HG03378 (cell line): ENCODE results near the gene MAPK14.

Experiments
- ATAC-seq: cut with Tn5 transposase; IDR thresholded peaks from one replicate; pipeline ENCODE4 v1.9.1; 2021; ENCODE audit warnings: mild to moderate bottlenecking, moderate library complexity; ENCODE audit not compliant: unreplicated experiment

Gene MAPK14

GRCh38 chr6:36035225-36035624, 7.6 kb downstream of the MAPK14 start:
- no peak for ATAC-seq

- ATAC-seq, result no peak
These were observed 10.7 kb downstream of the MAPK14 start for GRCh38 chr6:36038120-36038876.

GRCh38 chr6:36039112-36039511, 11.5 kb downstream of the MAPK14 start:
- no peak for ATAC-seq

- ATAC-seq, result no peak
These were observed 13.3 kb downstream of the MAPK14 start for GRCh38 chr6:36040958-36041357.

- no peak for ATAC-seq
These were observed 15.1 kb downstream of the MAPK14 start for GRCh38 chr6:36042618-36043260.

- no peak for ATAC-seq
These were observed 22.0 kb downstream of the MAPK14 start for GRCh38 chr6:36049582-36049981.

- ATAC-seq, result no peak
These were observed 22.7 kb downstream of the MAPK14 start for GRCh38 chr6:36050305-36050704.

- no peak for ATAC-seq
These were observed 23.5 kb downstream of the MAPK14 start for GRCh38 chr6:36050947-36051710.

GRCh38 chr6:36052097-36052496, 24.5 kb downstream of the MAPK14 start:
- no peak for ATAC-seq

- no peak for ATAC-seq
These were observed 26.3 kb downstream of the MAPK14 start for GRCh38 chr6:36053878-36054277.

- no peak for ATAC-seq
These were observed 26.8 kb downstream of the MAPK14 start for GRCh38 chr6:36054415-36054814.

- ATAC-seq, result no peak
These were observed 27.3 kb downstream of the MAPK14 start for GRCh38 chr6:36054956-36055355.

GRCh38 chr6:36056178-36056577, 28.6 kb downstream of the MAPK14 start:
- ATAC-seq, result no peak

- no peak for ATAC-seq
These were observed 33.6 kb downstream of the MAPK14 start for GRCh38 chr6:36061236-36061635.

- ATAC-seq, result no peak
These were observed 34.6 kb downstream of the MAPK14 start for GRCh38 chr6:36062247-36062646.

- no peak for ATAC-seq
These were observed 35.9 kb downstream of the MAPK14 start for GRCh38 chr6:36063318-36064060.

- ATAC-seq, result no peak
These were observed 37.3 kb downstream of the MAPK14 start for GRCh38 chr6:36064770-36065396.

GRCh38 chr6:36065916-36066315, 38.3 kb downstream of the MAPK14 start:
- ATAC-seq, result no peak

- no peak for ATAC-seq
These were observed 39.2 kb downstream of the MAPK14 start for GRCh38 chr6:36066817-36067216.

- no peak for ATAC-seq
These were observed 39.9 kb downstream of the MAPK14 start for GRCh38 chr6:36067374-36068011.
